ENCODE results near the gene DIP2B.
"Not testable (repeated sequence)": the region's sequence is repeated elsewhere in the genome, so short reads cannot be mapped to it uniquely, and the experiment has no call there.

The DIP2B gene

DNA sequence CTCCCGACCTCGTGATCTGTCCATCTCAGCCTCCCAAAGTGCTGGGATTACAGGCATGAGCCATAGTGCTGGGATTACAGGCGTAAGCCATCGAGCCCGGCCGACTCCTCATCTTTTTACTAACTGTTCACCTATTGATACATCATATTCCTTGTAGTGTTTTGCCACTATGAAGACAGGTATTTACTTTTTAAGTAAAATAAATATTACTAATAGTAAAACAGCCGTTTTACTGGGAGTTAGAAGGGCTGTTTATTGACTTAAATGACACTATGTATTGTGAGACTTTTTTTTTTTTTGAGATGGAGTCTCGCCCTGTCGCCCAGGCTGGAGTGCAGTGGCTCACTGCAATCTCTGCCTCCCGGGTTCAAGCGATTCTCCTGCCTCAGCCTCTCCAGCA is 51.5 kb downstream of the DIP2B start:
- Histone ChIP-seq H3K9ac (ENCODE audit: low read depth, low read length) (no peak overlapping the region), H3K27me3 (ENCODE audit: control insufficient read depth, insufficient read depth, low read length) (no peaks in the 10 kb centered on the region), H3K4me1 (ENCODE audit: control insufficient read depth, insufficient read depth, low read length) (peaks cover 11% of the 10 kb centered on the region), H3K9me3 (replicated peaks; ENCODE audit: low read length) (no peaks in the 10 kb centered on the region), H3K4me3 (ENCODE audit: low read length) (no peak overlapping the region), H3K36me3 (ENCODE audit: insufficient read depth, low read length) (no peaks in the 10 kb centered on the region), H3K4me2 (ENCODE audit: low read length) (no peak overlapping the region)

DNA sequence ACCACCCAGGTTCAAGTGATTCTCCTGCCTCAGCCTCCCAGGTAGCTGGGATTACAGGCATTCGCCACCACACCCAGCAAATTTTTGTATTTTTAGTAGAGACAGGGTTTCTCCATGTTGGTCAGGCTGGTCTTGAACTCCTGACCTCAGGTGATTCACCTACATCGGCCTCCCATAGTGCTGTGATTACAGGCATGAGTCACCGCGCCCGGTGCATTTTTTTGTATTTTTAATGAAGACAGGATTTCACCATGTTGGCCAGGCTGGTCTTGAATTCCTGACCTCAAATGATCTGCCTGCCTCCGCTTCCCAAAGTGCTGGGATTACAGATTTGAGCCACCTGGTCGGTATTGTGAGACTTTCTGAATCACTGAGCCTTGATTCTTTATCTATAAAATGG is 52.0 kb downstream of the DIP2B start:
- not testable (repeated sequence) for H3K9me3 ChIP-seq (replicated peaks; ENCODE audit: low read length)

DNA sequence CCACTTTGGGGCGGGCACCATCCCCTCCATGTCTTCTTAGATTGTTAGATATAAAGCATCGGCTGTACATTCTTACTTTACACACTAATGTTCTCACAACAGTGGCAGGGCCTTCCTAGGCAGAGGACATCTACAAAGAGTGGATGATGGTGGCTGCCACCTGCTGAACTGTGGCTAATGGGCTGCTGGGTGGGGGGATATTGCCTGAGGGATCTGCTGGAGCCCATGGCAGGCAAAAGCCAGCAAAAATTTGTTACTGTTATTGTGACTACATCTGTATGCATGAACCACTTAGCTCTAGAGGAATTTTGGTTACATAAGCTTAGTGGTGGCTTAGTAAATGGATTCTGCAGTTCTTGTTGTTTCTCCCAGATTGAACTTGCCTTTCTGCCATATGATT is 52.6 kb downstream of the DIP2B start:
- Histone ChIP-seq H3K4me2 (ENCODE audit: low read length) (no peak overlapping the region), H3K4me3 (ENCODE audit: low read length) (no peak overlapping the region), H3K9me3 (replicated peaks; ENCODE audit: low read length) (no peaks in the 10 kb centered on the region), H3K4me1 (ENCODE audit: control insufficient read depth, insufficient read depth, low read length) (peaks cover 11% of the 10 kb centered on the region), H3K36me3 (ENCODE audit: insufficient read depth, low read length) (no peaks in the 10 kb centered on the region), H3K9ac (ENCODE audit: low read depth, low read length) (no peak overlapping the region), H3K27me3 (ENCODE audit: control insufficient read depth, insufficient read depth, low read length) (no peaks in the 10 kb centered on the region)

More for the DNA sequence above, 52.0 kb downstream of the DIP2B start:
- H3K4me1 ChIP-seq (ENCODE audit: control insufficient read depth, insufficient read depth, low read length), result peaks cover 11% of the 10 kb centered on the region
- not testable (repeated sequence) for H3K4me3 ChIP-seq (ENCODE audit: low read length); H3K9ac ChIP-seq (ENCODE audit: low read depth, low read length); H3K27me3 ChIP-seq (ENCODE audit: control insufficient read depth, insufficient read depth, low read length); H3K4me2 ChIP-seq (ENCODE audit: low read length); H3K36me3 ChIP-seq (ENCODE audit: insufficient read depth, low read length)

DNA sequence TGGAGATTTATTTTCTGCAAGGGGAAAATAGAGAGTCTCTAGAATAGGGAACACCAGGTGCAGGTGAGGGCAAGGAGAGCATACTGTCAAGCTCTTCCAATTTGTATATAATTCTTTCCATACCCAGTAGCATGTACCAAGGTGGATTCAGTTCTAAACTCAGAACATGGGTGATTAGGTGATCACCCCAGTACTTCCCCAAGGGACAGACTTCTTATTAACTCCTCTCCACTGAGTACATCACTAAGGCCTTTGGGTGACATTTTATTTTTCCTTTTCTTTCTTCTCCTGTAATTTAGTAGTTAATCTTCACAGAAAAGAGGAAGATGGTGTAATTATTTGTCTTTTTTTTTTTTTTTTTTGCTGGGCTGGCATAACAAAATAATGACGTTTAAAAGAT is 54.2 kb downstream of the DIP2B start:
- Histone ChIP-seq H3K36me3 (ENCODE audit: insufficient read depth, low read length) (no peaks in the 10 kb centered on the region), H3K9ac (ENCODE audit: low read depth, low read length) (no peak overlapping the region), H3K4me3 (ENCODE audit: low read length) (no peak overlapping the region), H3K4me2 (ENCODE audit: low read length) (no peak overlapping the region), H3K27me3 (ENCODE audit: control insufficient read depth, insufficient read depth, low read length) (no peaks in the 10 kb centered on the region), H3K9me3 (replicated peaks; ENCODE audit: low read length) (no peaks in the 10 kb centered on the region), H3K4me1 (ENCODE audit: control insufficient read depth, insufficient read depth, low read length) (peaks cover 11% of the 10 kb centered on the region)

DNA sequence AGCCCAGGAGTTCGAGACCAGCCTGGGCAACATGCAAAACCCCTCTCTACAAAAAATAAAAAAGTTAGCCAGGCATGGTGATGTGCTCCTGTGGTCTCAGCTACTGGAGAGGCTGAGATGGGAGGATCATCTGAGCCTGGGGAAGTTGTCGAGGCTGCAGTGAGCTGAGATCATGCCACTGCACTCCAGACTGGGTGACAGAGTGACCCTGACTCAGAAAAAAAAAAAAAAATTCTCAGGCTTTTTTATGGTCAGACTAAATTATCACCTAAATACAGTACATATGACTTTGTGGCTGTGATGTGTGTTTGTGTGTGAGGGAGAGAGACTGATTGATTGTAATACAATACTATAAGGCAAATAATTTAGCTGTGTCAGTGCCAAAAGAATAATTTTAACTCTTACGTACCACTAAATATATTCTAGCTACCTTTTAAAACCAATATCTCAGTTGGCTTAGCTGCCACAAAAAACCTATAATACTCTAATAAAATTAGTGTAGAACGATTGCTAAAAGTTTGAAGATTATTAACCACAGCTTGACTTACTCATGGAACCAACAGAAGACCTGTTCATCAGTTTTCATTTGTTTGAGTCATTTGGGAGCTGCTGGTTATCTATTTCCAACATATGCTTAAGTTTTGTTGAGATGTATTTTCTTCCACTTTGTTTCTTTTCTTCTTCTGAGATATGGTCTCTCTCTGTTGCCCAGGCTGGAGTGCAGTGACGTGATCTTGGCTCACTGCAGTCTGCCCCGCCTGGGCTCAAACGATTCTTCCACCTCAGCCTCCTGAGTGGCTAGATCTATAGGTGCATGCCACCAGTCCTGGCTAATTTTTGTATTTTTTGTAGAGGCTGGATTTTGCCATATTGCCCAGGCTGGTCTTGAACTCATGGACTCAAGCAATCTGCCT is 58.0 kb downstream of the DIP2B start:
- peaks cover 4% of the 10 kb centered on the region for H3K4me1 ChIP-seq (ENCODE audit: control insufficient read depth, insufficient read depth, low read length)
- no peak overlapping the region for H3K4me2 ChIP-seq (ENCODE audit: low read length)
- no peaks in the 10 kb centered on the region for H3K9me3 ChIP-seq (replicated peaks; ENCODE audit: low read length)
- H3K9ac ChIP-seq (ENCODE audit: low read depth, low read length), result no peak overlapping the region
- H3K27me3 ChIP-seq (ENCODE audit: control insufficient read depth, insufficient read depth, low read length), result no peaks in the 10 kb centered on the region
- no peaks in the 10 kb centered on the region for H3K36me3 ChIP-seq (ENCODE audit: insufficient read depth, low read length)
- no peak overlapping the region for H3K4me3 ChIP-seq (ENCODE audit: low read length)

DNA sequence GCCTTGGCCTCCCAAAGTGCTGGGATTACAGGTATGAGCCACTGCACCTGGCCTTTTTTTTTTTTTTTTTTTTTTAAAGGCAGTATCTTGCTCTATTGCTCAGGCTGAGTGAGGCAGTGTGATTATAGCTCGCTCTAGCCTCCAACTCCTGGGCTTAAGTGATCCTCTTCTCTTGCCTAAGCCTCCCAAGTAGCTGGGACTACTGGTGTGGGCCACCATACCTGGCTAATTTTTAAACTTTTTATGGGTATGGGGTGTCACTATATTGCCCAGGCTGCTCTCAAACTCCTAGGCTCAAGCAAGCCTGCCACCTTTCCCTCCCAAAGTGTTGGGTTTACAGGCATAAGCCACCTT is 58.6 kb downstream of the DIP2B start:
- H3K4me1 ChIP-seq (ENCODE audit: control insufficient read depth, insufficient read depth, low read length), result peaks cover 11% of the 10 kb centered on the region
- H3K36me3 ChIP-seq (ENCODE audit: insufficient read depth, low read length), result no peaks in the 10 kb centered on the region
- H3K4me2 ChIP-seq (ENCODE audit: low read length), result no peak overlapping the region
- H3K27me3 ChIP-seq (ENCODE audit: control insufficient read depth, insufficient read depth, low read length), result no peaks in the 10 kb centered on the region
- no peaks in the 10 kb centered on the region for H3K9me3 ChIP-seq (replicated peaks; ENCODE audit: low read length)
- H3K4me3 ChIP-seq (ENCODE audit: low read length), result no peak overlapping the region
- H3K9ac ChIP-seq (ENCODE audit: low read depth, low read length), result no peak overlapping the region

DNA sequence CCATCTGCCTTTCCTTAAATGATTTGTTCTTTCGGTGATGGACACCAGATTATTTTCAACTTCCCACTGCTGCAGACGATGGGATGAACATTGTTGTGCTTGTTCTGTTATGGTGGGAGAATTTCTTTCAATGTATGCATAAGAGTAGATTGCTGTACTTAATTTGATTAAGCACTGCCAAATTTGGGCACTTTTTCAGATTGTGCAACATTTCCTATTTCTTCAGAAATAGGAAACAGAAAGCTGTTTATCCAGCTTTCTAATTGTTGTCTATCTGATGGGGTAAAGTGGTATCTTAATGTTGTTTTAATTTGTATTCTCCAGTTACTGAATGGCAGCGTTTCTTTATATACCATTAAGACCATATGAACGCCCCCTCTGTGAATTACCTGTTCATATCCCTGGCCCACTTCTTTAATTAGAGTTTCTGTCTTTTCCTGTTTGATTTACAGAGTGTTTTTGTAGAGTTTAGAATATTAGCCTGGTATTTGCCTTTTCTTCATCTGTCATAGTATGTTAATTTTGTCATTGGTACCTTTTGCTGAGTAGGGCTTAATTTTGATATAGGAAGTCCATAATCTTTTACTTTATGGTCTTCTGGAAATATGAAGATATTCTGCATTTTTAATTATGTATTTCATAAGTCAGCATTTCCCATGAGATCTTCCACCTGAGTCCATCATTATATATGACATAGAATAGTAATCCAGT is 59.6 kb downstream of the DIP2B start:
- no peaks in the 10 kb centered on the region for H3K36me3 ChIP-seq (ENCODE audit: insufficient read depth, low read length)
- H3K9me3 ChIP-seq (replicated peaks; ENCODE audit: low read length), result no peaks in the 10 kb centered on the region
- H3K4me2 ChIP-seq (ENCODE audit: low read length), result no peak overlapping the region
- H3K4me1 ChIP-seq (ENCODE audit: control insufficient read depth, insufficient read depth, low read length), result peaks cover 19% of the 10 kb centered on the region
- no peak overlapping the region for H3K4me3 ChIP-seq (ENCODE audit: low read length)
- no peak overlapping the region for H3K9ac ChIP-seq (ENCODE audit: low read depth, low read length)
- H3K27me3 ChIP-seq (ENCODE audit: control insufficient read depth, insufficient read depth, low read length), result no peaks in the 10 kb centered on the region

DNA sequence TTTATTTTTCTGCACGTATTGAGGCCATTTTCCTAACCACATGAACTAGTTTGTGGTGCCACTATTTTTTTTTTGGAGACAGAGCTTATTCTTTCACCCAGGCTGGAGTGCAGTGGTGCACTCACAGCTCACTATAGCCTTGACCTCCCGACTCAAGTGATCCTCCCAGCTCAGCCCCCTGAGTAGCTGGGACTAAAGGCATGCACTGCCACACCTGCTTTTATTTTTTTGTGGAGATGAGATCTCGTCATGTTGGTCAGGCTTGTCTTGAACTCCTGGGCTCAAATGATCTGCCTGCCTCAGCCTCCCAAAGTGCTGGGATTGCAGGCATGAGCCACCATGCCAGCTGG is 60.1 kb downstream of the DIP2B start:
- H3K27me3 ChIP-seq (ENCODE audit: control insufficient read depth, insufficient read depth, low read length), result no peaks in the 10 kb centered on the region
- no peak overlapping the region for H3K9ac ChIP-seq (ENCODE audit: low read depth, low read length)
- H3K4me1 ChIP-seq (ENCODE audit: control insufficient read depth, insufficient read depth, low read length), result peaks cover 23% of the 10 kb centered on the region

DNA sequence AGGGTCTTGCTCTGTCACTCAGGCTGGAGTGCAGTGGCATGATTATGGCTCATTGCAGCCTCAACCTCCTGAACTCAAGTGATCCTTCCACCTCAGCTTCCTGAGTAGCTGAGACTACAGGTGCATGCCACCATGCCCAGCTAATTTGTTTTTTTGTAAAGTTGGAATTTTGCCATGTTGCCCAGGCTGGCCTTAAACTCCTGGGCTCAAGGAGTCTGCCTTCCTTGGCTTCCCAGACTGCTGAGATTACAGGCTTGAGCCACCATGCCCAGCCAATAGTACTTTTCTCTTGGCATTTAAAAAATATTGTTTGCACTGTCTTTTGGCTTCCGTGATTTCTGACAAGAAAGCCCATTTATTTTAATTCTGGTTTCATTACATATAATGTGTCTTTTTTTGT is 61.3 kb downstream of the DIP2B start:
- Histone ChIP-seq H3K4me2 (ENCODE audit: low read length) (no peak overlapping the region), H3K9ac (ENCODE audit: low read depth, low read length) (no peak overlapping the region), H3K36me3 (ENCODE audit: insufficient read depth, low read length) (no peaks in the 10 kb centered on the region), H3K27me3 (ENCODE audit: control insufficient read depth, insufficient read depth, low read length) (no peaks in the 10 kb centered on the region), H3K9me3 (replicated peaks; ENCODE audit: low read length) (no peaks in the 10 kb centered on the region), H3K4me3 (ENCODE audit: low read length) (no peak overlapping the region), H3K4me1 (ENCODE audit: control insufficient read depth, insufficient read depth, low read length) (peaks cover 26% of the 10 kb centered on the region)

More for the DNA sequence above, 60.1 kb downstream of the DIP2B start:
- no peak overlapping the region for H3K4me3 ChIP-seq (ENCODE audit: low read length)
- no peaks in the 10 kb centered on the region for H3K36me3 ChIP-seq (ENCODE audit: insufficient read depth, low read length)
- no peak overlapping the region for H3K4me2 ChIP-seq (ENCODE audit: low read length)
- no peaks in the 10 kb centered on the region for H3K9me3 ChIP-seq (replicated peaks; ENCODE audit: low read length)

DNA sequence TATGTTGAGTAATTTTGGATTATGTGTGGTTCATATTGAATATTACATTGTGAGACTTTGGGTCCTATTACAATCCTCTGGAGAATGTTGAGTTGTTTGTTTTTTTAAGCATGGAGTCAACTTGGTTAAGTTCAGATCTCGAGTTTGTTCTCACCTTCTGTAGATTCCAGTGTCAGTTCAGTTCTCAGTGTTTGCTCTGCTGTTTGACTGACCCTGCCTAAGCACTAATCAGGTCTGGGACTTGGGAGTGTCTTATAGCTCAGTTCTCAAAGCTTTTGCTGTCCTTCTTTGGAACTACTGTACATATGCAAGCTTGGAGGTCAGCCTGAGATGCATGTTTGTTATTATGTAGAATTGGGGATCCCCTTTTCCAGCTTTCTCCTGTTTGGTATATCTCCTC is 63.1 kb downstream of the DIP2B start:
- Histone ChIP-seq H3K4me2 (ENCODE audit: low read length) (peak overlapping the region; percentile 42), H3K36me3 (ENCODE audit: insufficient read depth, low read length) (no peaks in the 10 kb centered on the region), H3K27me3 (ENCODE audit: control insufficient read depth, insufficient read depth, low read length) (no peaks in the 10 kb centered on the region), H3K4me1 (ENCODE audit: control insufficient read depth, insufficient read depth, low read length) (peaks cover 34% of the 10 kb centered on the region), H3K9me3 (replicated peaks; ENCODE audit: low read length) (no peaks in the 10 kb centered on the region), H3K9ac (ENCODE audit: low read depth, low read length) (peak overlapping the region; percentile 6), H3K4me3 (ENCODE audit: low read length) (no peak overlapping the region)

DNA sequence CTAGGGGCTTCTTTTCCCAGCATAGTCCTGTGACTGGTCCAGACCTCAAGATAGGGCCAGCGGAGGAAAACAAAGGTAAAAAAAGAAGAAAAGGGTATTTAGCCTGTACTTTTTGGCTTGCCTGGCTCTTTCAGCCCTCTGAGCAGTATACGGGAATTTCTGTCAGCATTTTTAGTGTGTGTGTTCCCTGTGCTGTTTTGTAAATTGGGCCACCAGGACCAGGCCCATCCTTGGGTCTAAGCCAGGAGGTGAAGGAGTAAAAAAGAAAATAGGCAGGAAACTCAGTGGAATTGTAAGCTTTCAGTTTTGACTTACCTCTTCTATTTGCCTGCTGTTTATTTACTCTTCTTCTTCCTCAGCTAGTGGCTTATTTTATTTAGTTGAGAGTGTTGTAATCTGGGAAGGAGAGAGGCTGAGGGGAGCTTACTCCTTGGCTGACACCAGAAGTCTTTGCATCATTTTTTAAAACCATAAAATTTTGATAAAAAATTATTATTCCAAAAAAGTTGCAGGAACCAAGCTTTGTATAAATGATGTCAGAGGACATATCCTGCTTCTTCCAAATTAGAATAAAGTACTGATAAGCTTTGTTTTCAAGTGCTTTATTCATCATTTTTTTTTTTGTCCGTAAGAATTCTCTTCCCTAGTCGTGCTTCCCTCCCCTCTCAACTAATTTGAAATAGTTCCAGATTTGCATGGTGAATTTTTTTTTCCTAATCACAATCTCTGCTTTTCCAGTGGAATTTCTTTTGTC is 63.7 kb downstream of the DIP2B start:
- H3K4me2 ChIP-seq (ENCODE audit: low read length), result peak overlapping the region; percentile 42
- H3K27me3 ChIP-seq (ENCODE audit: control insufficient read depth, insufficient read depth, low read length), result no peaks in the 10 kb centered on the region
- peak overlapping the region; percentile 6 for H3K9ac ChIP-seq (ENCODE audit: low read depth, low read length)
- H3K9me3 ChIP-seq (replicated peaks; ENCODE audit: low read length), result no peaks in the 10 kb centered on the region
- peaks cover 37% of the 10 kb centered on the region for H3K4me1 ChIP-seq (ENCODE audit: control insufficient read depth, insufficient read depth, low read length)
- H3K36me3 ChIP-seq (ENCODE audit: insufficient read depth, low read length), result no peaks in the 10 kb centered on the region
- no peak overlapping the region for H3K4me3 ChIP-seq (ENCODE audit: low read length)

Data from skeletal muscle satellite cell (primary cell).